HepG2 (cell line): ENCODE measurements around the gene SBNO2. TPM values are rescaled to one million over a fixed set of nuclear protein-coding genes. Genes with fewer than 3 reads are reported as not detected.

Experiments used
- CEBPG ChIP-seq: IDR thresholded peaks from 2 replicates; pipeline ENCODE4 v1.6.1; 2016
- DR1 ChIP-seq: sonication (generic); formaldehyde crosslinking; IDR thresholded peaks from 2 replicates; pipeline ENCODE4 v1.8.0; 2021; ENCODE audit warnings: mild to moderate bottlenecking, missing genetic modification reagents, inconsistent platforms
- ERF ChIP-seq: IDR thresholded peaks from 2 replicates; pipeline ENCODE4 v1.6.1; 2018; ENCODE audit warnings: missing biosample characterization, missing genetic modification reagents
- GTF2F1 ChIP-seq: fragments of 150-350 bp; IDR thresholded peaks from 2 replicates; pipeline ENCODE4 v1.6.1; 2014; ENCODE audit warnings: low read length
- HMG20A ChIP-seq: IDR thresholded peaks from 2 replicates; pipeline ENCODE4 v1.6.1; 2016; ENCODE audit warnings: borderline replicate concordance
- JUND ChIP-seq: sonication (generic); formaldehyde crosslinking; IDR thresholded peaks from 2 replicates; pipeline ENCODE4 v1.8.0; 2022; ENCODE audit warnings: mild to moderate bottlenecking, missing genetic modification reagents
- MXD1 ChIP-seq: sonication (generic); formaldehyde crosslinking; IDR thresholded peaks from 2 replicates; pipeline ENCODE4 v1.4.0; 2020; ENCODE audit warnings: mild to moderate bottlenecking, missing genetic modification reagents
- MXD3 ChIP-seq: IDR thresholded peaks from 2 replicates; pipeline ENCODE4 v1.6.1; 2016; ENCODE audit warnings: mild to moderate bottlenecking, missing biosample characterization, missing genetic modification reagents
- NR2C2 ChIP-seq: sonication (generic); formaldehyde crosslinking; IDR thresholded peaks from 2 replicates; pipeline ENCODE4 v1.4.0; 2020; ENCODE audit warnings: missing genetic modification reagents, mild to moderate bottlenecking, moderate library complexity, borderline replicate concordance
- SRSF4 ChIP-seq: fragments of 200-400 bp; formaldehyde crosslinking; IDR thresholded peaks from one replicate; pipeline ENCODE4 v1.6.1; 2018; ENCODE audit warnings: mild to moderate bottlenecking, low read depth, low read length, moderate library complexity; ENCODE audit not compliant: poor library complexity, severe bottlenecking
- STAT6 ChIP-seq: sonication (generic); formaldehyde crosslinking; IDR thresholded peaks from 2 replicates; pipeline ENCODE4 v1.4.0; 2020; ENCODE audit warnings: missing genetic modification reagents, mild to moderate bottlenecking, borderline replicate concordance
- TRIM22 ChIP-seq: fragments of 450-650 bp; IDR thresholded peaks from 2 replicates; pipeline ENCODE4 v1.6.1; 2017
- ZBTB42 ChIP-seq: sonication (generic); formaldehyde crosslinking; IDR thresholded peaks from 2 replicates; pipeline ENCODE4 v1.5.0; 2020; ENCODE audit warnings: mild to moderate bottlenecking, missing genetic modification reagents
- ZNF260 ChIP-seq: sonication (generic); formaldehyde crosslinking; IDR thresholded peaks from 2 replicates; pipeline ENCODE4 v1.4.0; 2020; ENCODE audit warnings: missing genetic modification reagents, low read depth, mild to moderate bottlenecking, borderline replicate concordance
- ZNF570 ChIP-seq: sonication (generic); formaldehyde crosslinking; IDR thresholded peaks from 2 replicates; pipeline ENCODE4 v1.4.0; 2020; ENCODE audit warnings: mild to moderate bottlenecking, missing genetic modification reagents, borderline replicate concordance
- ZNF891 ChIP-seq: sonication (generic); formaldehyde crosslinking; IDR thresholded peaks from 2 replicates; pipeline ENCODE4 v1.5.0; 2020; ENCODE audit warnings: mild to moderate bottlenecking, missing genetic modification reagents
- polyA plus RNA-seq, 8 experiments: library from polyadenylated mRNA; depleted of rRNA in 3 of 8; stranded (reverse) in 7 of 8; unstranded in 1 of 8; fragments of >200 nt; fragmentation: Illumina TruSeq in 4 of 8; extraction: Trizol in 4 of 8; gene quantifications; 2 replicates each; pipeline versions ENCODE4 v1.2.1 to v1.2.3, GENCODE V29; 2011 to 2016; ENCODE audit warnings: low read depth in 4 of 8, missing spikeins in 1 of 8, mixed read lengths in 1 of 8; ENCODE audit not compliant: insufficient read depth in 1 of 8
- total RNA-seq, 5 experiments: library from RNA; depleted of rRNA; stranded (reverse); fragments of >200 nt; fragmentation: Illumina TruSeq; extraction: Trizol; gene quantifications; 2 replicates each; pipeline ENCODE4 v1.2.3, GENCODE V29; 2016; ENCODE audit warnings: low read depth in 1 of 5
- TF ChIP-seq, protein P1 (sequence below): sonication (generic); formaldehyde crosslinking; conservative IDR thresholded peaks from 2 replicates; pipeline ENCODE4 v1.4.0; 2020; ENCODE audit warnings: missing genetic modification reagents
- TF ChIP-seq, protein P2 (sequence below): sonication (generic); formaldehyde crosslinking; IDR thresholded peaks from 2 replicates; pipeline ENCODE4 v1.5.0; 2020; ENCODE audit warnings: mild to moderate bottlenecking, missing genetic modification reagents
- TF ChIP-seq, protein P3 (sequence below): sonication (generic); formaldehyde crosslinking; IDR thresholded peaks from 2 replicates; pipeline ENCODE4 v1.4.0; 2020; ENCODE audit warnings: mild to moderate bottlenecking, missing genetic modification reagents

The SBNO2 gene
- total and polyA plus RNA-seq, 2 of the 13 experiments (the other 11 are each of a cell fraction or from before 2014, with no cell fraction given): 8.6 to 10.4 TPM

- TF ChIP-seq MXD1 (CRISPR knock-in tag) (0 out of 2 replicates have a peak, but pooled peaks have one; percentile 16), ZNF570 (CRISPR knock-in tag) (0 out of 2 replicates have a peak, but pooled peaks have one; percentile 34), CEBPG (CRISPR knock-in tag) (no peak), ZNF260 (CRISPR knock-in tag) (no peak), TRIM22 (no peak), NR2C2 (no peak), DR1 (CRISPR knock-in tag) (no peak), STAT6 (no peak), ZNF891 (CRISPR knock-in tag) (no peak), ERF (CRISPR knock-in tag) (no peak; the same call in 1 of the 2 replicates), SRSF4 (no peak), GTF2F1 (no peak), JUND (CRISPR knock-in tag) (peak; percentile 60; the same call in 1 of the 2 replicates), HMG20A (no peak), MXD3 (CRISPR knock-in tag) (no peak; the same call in 1 of the 2 replicates), ZBTB42 (CRISPR knock-in tag) (no peak)
- TF ChIP-seq, protein P1, sequence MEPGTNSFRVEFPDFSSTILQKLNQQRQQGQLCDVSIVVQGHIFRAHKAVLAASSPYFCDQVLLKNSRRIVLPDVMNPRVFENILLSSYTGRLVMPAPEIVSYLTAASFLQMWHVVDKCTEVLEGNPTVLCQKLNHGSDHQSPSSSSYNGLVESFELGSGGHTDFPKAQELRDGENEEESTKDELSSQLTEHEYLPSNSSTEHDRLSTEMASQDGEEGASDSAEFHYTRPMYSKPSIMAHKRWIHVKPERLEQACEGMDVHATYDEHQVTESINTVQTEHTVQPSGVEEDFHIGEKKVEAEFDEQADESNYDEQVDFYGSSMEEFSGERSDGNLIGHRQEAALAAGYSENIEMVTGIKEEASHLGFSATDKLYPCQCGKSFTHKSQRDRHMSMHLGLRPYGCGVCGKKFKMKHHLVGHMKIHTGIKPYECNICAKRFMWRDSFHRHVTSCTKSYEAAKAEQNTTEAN: no peak
- TF ChIP-seq, protein P2, sequence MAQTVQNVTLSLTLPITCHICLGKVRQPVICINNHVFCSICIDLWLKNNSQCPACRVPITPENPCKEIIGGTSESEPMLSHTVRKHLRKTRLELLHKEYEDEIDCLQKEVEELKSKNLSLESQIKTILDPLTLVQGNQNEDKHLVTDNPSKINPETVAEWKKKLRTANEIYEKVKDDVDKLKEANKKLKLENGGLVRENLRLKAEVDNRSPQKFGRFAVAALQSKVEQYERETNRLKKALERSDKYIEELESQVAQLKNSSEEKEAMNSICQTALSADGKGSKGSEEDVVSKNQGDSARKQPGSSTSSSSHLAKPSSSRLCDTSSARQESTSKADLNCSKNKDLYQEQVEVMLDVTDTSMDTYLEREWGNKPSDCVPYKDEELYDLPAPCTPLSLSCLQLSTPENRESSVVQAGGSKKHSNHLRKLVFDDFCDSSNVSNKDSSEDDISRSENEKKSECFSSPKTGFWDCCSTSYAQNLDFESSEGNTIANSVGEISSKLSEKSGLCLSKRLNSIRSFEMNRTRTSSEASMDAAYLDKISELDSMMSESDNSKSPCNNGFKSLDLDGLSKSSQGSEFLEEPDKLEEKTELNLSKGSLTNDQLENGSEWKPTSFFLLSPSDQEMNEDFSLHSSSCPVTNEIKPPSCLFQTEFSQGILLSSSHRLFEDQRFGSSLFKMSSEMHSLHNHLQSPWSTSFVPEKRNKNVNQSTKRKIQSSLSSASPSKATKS (CRISPR knock-in tag): no peak
- TF ChIP-seq, protein P3, sequence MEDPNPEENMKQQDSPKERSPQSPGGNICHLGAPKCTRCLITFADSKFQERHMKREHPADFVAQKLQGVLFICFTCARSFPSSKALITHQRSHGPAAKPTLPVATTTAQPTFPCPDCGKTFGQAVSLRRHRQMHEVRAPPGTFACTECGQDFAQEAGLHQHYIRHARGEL (CRISPR knock-in tag): no peak
These were observed 108.4 kb downstream of the SBNO2 start (continued) for GRCh38 chr19:1065606-1066109.
